HCT116 (cell line): ENCODE results near the gene IQCN. TPM values are rescaled to one million over a fixed set of nuclear protein-coding genes. Genes with fewer than 3 reads are reported as not detected.

Experiments
- ATAC-seq: fragments of 200-7000 bp; cut with Tn5 transposase; 2 replicates; pipeline ENCODE4 v1.9.1; 2020; ENCODE audit warnings: mild to moderate bottlenecking, moderate library complexity
- BruUV-seq: library from RNA; stranded (reverse); fragments of 400-500 nt; replicated peaks from 2 replicates; lab custom pipeline; 2021; lab: Mats Ljungman, UMichigan
- CTCF ChIA-PET: fragments of 300-600 bp; sonication (Branson Sonifier 250); formaldehyde crosslinking; loops from one replicate; lab custom pipeline; 2021; ENCODE audit warnings: antibody characterized with exemption; lab: Charles Lee
- POLR2A ChIA-PET: fragments of 300-600, 350-600 bp; sonication (Branson Sonifier 250); formaldehyde crosslinking; loops from one replicate; lab custom pipeline; 2021; ENCODE audit warnings: antibody characterized with exemption; lab: Charles Lee
- RAD21 ChIA-PET, 2 experiments: fragments of 300-600 bp; sonication (Branson Sonifier 250); formaldehyde crosslinking; loops; one replicate each; lab custom pipeline; 2023; ENCODE audit warnings: low total read pairs in 2 of 2; ENCODE audit not compliant: uncharacterized antibody in 2 of 2, unreplicated experiment in 2 of 2, low non-redundant PET in 1 of 2; lab: Charles Lee
- DNase-seq: peaks from one replicate; pipeline ENCODE4 v3.0.0-alpha.2; 2010; ENCODE audit warnings: low read depth, low spot score
- H2AFZ ChIP-seq: fragments of 200-600 bp; shearing (Covaris generic), sonication (generic); 2 replicates; pipeline ENCODE4 v1.6.1; 2017; ENCODE audit warnings: low read depth, mixed run types, mixed read lengths, antibody characterized with exemption, low read length; ENCODE audit not compliant: poor library complexity, severe bottlenecking
- H3K27ac ChIP-seq: 2 replicates; pipeline ENCODE4 v1.5.1; 2012; ENCODE audit warnings: low read depth, low read length
- H3K27me3 ChIP-seq: fragments of 200-600 bp; sonication (generic); 2 replicates; pipeline ENCODE4 v1.6.1; 2016; ENCODE audit warnings: mixed run types, low read length, mixed read lengths; ENCODE audit not compliant: insufficient read depth
- H3K36me3 ChIP-seq, 2 experiments: fragments of 200-500 bp in 1 of 2; fragments of 200-600 bp in 1 of 2; sonication (Bioruptor generic) in 1 of 2; sonication (generic) in 1 of 2; 2 replicates each; pipeline versions ENCODE4 v1.5.1 to v1.6.1; 2014 to 2016; ENCODE audit warnings: low read length in 2 of 2, inconsistent platforms in 1 of 2, mixed read lengths in 1 of 2, mixed run types in 1 of 2; ENCODE audit not compliant: insufficient read depth in 2 of 2, control insufficient read depth in 1 of 2
- H3K4me1 ChIP-seq, 2 experiments: fragments of 200-600 bp in 1 of 2; sonication (generic) in 1 of 2; 2 replicates each; pipeline versions ENCODE4 v1.5.1 to v1.6.1; 2012 to 2017; ENCODE audit warnings: low read length in 2 of 2, inconsistent platforms in 1 of 2, mild to moderate bottlenecking in 1 of 2, mixed read lengths in 1 of 2, mixed run types in 1 of 2, moderate library complexity in 1 of 2; ENCODE audit not compliant: insufficient read depth in 2 of 2, control insufficient read depth in 1 of 2
- H3K4me2 ChIP-seq: fragments of 200-600 bp; sonication (generic); 2 replicates; pipeline ENCODE4 v1.6.1; 2017; ENCODE audit warnings: mixed run types, low read length, mixed read lengths
- H3K4me3 ChIP-seq, 2 experiments: fragments of 200-600 bp in 1 of 2; sonication (generic) in 1 of 2; replicated peaks in 1 of 2; 2 replicates each; pipeline ENCODE4 v1.5.1; 2011 to 2016; ENCODE audit warnings: low read length in 2 of 2, control low read depth in 1 of 2, low read depth in 1 of 2, mild to moderate bottlenecking in 1 of 2, mixed read lengths in 1 of 2, mixed run types in 1 of 2
- H3K79me2 ChIP-seq: fragments of 200-600 bp; sonication (generic); 2 replicates; pipeline ENCODE4 v1.6.1; 2017; ENCODE audit warnings: mild to moderate bottlenecking, mixed run types, low read length, moderate library complexity, mixed read lengths; ENCODE audit not compliant: insufficient read depth
- H3K9ac ChIP-seq: fragments of 200-600 bp; sonication (generic); 2 replicates; pipeline ENCODE4 v1.6.1; 2016; ENCODE audit warnings: low read length, mixed read lengths
- H3K9me2 ChIP-seq: fragments of 200-600 bp; sonication (generic), shearing (Covaris generic); 2 replicates; pipeline ENCODE4 v1.6.1; 2017; ENCODE audit warnings: mixed run types, mild to moderate bottlenecking, moderate library complexity; ENCODE audit not compliant: insufficient read depth
- H3K9me3 ChIP-seq, 2 experiments: fragments of 200-500 bp in 1 of 2; fragments of 200-600 bp in 1 of 2; sonication (Bioruptor generic) in 1 of 2; sonication (generic) in 1 of 2; 2 replicates each; pipeline ENCODE4 v1.6.1; 2014 to 2017; ENCODE audit warnings: low read length in 2 of 2, mixed read lengths in 2 of 2, inconsistent platforms in 1 of 2, low read depth in 1 of 2, mild to moderate bottlenecking in 1 of 2, mixed run types in 1 of 2, moderate library complexity in 1 of 2; ENCODE audit not compliant: control insufficient read depth in 1 of 2, insufficient read depth in 1 of 2
- H4K20me1 ChIP-seq: fragments of 200-600 bp; sonication (generic), shearing (Covaris generic); 2 replicates; pipeline ENCODE4 v1.6.1; 2017; ENCODE audit warnings: mixed run types, mild to moderate bottlenecking, moderate library complexity; ENCODE audit not compliant: insufficient read depth
- CBX3 ChIP-seq: IDR thresholded peaks from 2 replicates; pipeline ENCODE4 v1.6.1; 2012; ENCODE audit warnings: low read depth
- CTCF ChIP-seq, 3 experiments: fragments of 200-600 bp in 1 of 3; sonication (generic) in 1 of 3; IDR thresholded peaks in 2 of 3; conservative IDR thresholded peaks in 1 of 3; 2 replicates each; pipeline ENCODE4 v1.5.1; 2012 to 2017; ENCODE audit warnings: low read depth in 2 of 3, low read length in 2 of 3, antibody characterized with exemption in 1 of 3, borderline replicate concordance in 1 of 3, control low read depth in 1 of 3, mild to moderate bottlenecking in 1 of 3, mixed read lengths in 1 of 3, mixed run types in 1 of 3, moderate library complexity in 1 of 3; ENCODE audit not compliant: insufficient read depth in 1 of 3
- EGR1 ChIP-seq: IDR thresholded peaks from 2 replicates; pipeline ENCODE4 v1.6.1; 2012; ENCODE audit warnings: low read depth
- EZH2 ChIP-seq: fragments of 200-600 bp; sonication (generic); IDR thresholded peaks from 2 replicates; pipeline ENCODE4 v1.6.1; 2017; ENCODE audit warnings: antibody characterized with exemption, mixed run types
- POLR2A ChIP-seq: IDR thresholded peaks from 2 replicates; pipeline ENCODE4 v1.7.0; 2011; ENCODE audit warnings: borderline replicate concordance; ENCODE audit not compliant: insufficient read depth, insufficient read length; ENCODE audit errors: extremely low read depth
- RAD21 ChIP-seq: IDR thresholded peaks from 2 replicates; pipeline ENCODE4 v1.6.1; 2012; ENCODE audit warnings: low read depth, mild to moderate bottlenecking
- SIN3A ChIP-seq: IDR thresholded peaks from 2 replicates; pipeline ENCODE4 v1.6.1; 2012; ENCODE audit warnings: low read depth
- intact Hi-C: fragments of 100-400 bp; cut with micrococcal nuclease; formaldehyde crosslinking; loops from 2 replicates; pipeline ENCODE4 v1.10.0; 2022
- total RNA-seq: library from RNA; stranded (reverse); gene quantifications from one replicate; pipeline ENCODE4 v1.2.1, GENCODE V29; 2021; ENCODE audit not compliant: unreplicated experiment
- TF ChIP-seq, protein P1 (sequence below): IDR thresholded peaks from 2 replicates; pipeline ENCODE4 v1.6.1; 2012; ENCODE audit warnings: low read depth
- TF ChIP-seq, protein P2 (sequence below): IDR thresholded peaks from 2 replicates; pipeline ENCODE4 v1.6.1; 2012

IQCN gene
- total RNA-seq, 1 experiment from 2014 or later = 4.8 TPM

GRCh38 chr19:18321734-18322102 lies 47.5 kb upstream of the IQCN start:
- peak overlapping the region; percentile 93 for H3K27ac ChIP-seq
- peaks cover 60% of the 10 kb centered on the region for H3K79me2 ChIP-seq
- H3K4me2 ChIP-seq = peak overlapping the region; percentile 87
- H3K27me3 ChIP-seq = no peaks in the 10 kb centered on the region
- TF ChIP-seq CBX3 = no peak
- no peak for TF ChIP-seq SIN3A
- no peak for TF ChIP-seq EZH2
- no peak for TF ChIP-seq POLR2A
- TF ChIP-seq, protein P1, sequence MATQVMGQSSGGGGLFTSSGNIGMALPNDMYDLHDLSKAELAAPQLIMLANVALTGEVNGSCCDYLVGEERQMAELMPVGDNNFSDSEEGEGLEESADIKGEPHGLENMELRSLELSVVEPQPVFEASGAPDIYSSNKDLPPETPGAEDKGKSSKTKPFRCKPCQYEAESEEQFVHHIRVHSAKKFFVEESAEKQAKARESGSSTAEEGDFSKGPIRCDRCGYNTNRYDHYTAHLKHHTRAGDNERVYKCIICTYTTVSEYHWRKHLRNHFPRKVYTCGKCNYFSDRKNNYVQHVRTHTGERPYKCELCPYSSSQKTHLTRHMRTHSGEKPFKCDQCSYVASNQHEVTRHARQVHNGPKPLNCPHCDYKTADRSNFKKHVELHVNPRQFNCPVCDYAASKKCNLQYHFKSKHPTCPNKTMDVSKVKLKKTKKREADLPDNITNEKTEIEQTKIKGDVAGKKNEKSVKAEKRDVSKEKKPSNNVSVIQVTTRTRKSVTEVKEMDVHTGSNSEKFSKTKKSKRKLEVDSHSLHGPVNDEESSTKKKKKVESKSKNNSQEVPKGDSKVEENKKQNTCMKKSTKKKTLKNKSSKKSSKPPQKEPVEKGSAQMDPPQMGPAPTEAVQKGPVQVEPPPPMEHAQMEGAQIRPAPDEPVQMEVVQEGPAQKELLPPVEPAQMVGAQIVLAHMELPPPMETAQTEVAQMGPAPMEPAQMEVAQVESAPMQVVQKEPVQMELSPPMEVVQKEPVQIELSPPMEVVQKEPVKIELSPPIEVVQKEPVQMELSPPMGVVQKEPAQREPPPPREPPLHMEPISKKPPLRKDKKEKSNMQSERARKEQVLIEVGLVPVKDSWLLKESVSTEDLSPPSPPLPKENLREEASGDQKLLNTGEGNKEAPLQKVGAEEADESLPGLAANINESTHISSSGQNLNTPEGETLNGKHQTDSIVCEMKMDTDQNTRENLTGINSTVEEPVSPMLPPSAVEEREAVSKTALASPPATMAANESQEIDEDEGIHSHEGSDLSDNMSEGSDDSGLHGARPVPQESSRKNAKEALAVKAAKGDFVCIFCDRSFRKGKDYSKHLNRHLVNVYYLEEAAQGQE = no peak
- TF ChIP-seq EGR1 = no peak
- TF ChIP-seq RAD21 = no peak
- no peak for TF ChIP-seq CTCF (IDR thresholded peaks at IDR 0.05 in 2 of 3, conservative IDR thresholded peaks at IDR 0.05 in 1 of 3; ENCODE audit: borderline replicate concordance in 1 of 3, insufficient read depth in 1 of 3, low read depth in 2 of 3, low read length in 2 of 3)
- TF ChIP-seq, protein P2, sequence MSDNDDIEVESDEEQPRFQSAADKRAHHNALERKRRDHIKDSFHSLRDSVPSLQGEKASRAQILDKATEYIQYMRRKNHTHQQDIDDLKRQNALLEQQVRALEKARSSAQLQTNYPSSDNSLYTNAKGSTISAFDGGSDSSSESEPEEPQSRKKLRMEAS = no peak
- TF ChIP-seq, all 23 proteins: peak for 0
- H4K20me1 ChIP-seq = no peaks in the 10 kb centered on the region
- H3K4me1 ChIP-seq = peaks cover 54 to 57% of the 10 kb centered on the region in 2 experiments
- no TSS peak for BruUV-seq
- H3K36me3 ChIP-seq = peaks cover 2 to 12% of the 10 kb centered on the region in 2 experiments; a peak in 1 of 4 replicates
- peak overlapping the region; percentile 78 to 97 for H3K4me3 ChIP-seq
- POLR2A ChIA-PET = interaction anchor here (1.3 to 3.7 kb wide), 4 partner anchors 17 to 47 kb away, joined by 4 to 52 read pairs (median 16); partner anchors contain the start of genes IQCN and JUND
- CTCF ChIA-PET = interaction anchor here (0.9 to 2.5 kb wide), 3 partner anchors 17 to 133 kb away, joined by 3 to 36 read pairs (median 14); partner anchors contain the start of gene JUND
- no peak overlapping the region for H2AFZ ChIP-seq
- intact Hi-C loops = loop anchor here (10.0 kb wide), 1 partner anchor 117 kb away; the partner anchor contains the start of gene RAB3A
- DNase-seq (no peak), ATAC-seq (no peak)
- peak overlapping the region; percentile 98 for H3K9ac ChIP-seq
- no peaks in the 10 kb centered on the region for H3K9me3 ChIP-seq
- no peaks in the 10 kb centered on the region for H3K9me2 ChIP-seq
- RAD21 ChIA-PET = interaction anchor here (1.1 to 1.9 kb wide), 2 partner anchors 42 kb away, joined by 4 to 6 read pairs; no protein-coding TSS in a partner anchor
